HepG2 (cell line): ENCODE data around the gene SYMPK. TPM values are rescaled to one million over a fixed set of nuclear protein-coding genes. Genes with fewer than 3 reads are reported as not detected.

Source experiments
- ARID2 ChIP-seq: sonication (generic); formaldehyde crosslinking; IDR thresholded peaks from 2 replicates; pipeline ENCODE4 v1.8.1; 2022; ENCODE audit warnings: mild to moderate bottlenecking, missing genetic modification reagents, borderline replicate concordance
- EP300 ChIP-seq, 3 experiments: sonication (generic) in 1 of 3; formaldehyde crosslinking in 1 of 3; IDR thresholded peaks; 2 replicates each; pipeline versions ENCODE4 v1.5.1 to v1.6.1; 2011 to 2020; ENCODE audit warnings: low read depth in 2 of 3, low read length in 2 of 3, borderline replicate concordance in 1 of 3, improper control_type of control experiment in 1 of 3, mild to moderate bottlenecking in 1 of 3, missing genetic modification reagents in 1 of 3, moderate library complexity in 1 of 3
- MED1 ChIP-seq: sonication (generic); formaldehyde crosslinking; IDR thresholded peaks from 2 replicates; pipeline ENCODE4 v1.4.0; 2020; ENCODE audit warnings: missing genetic modification reagents
- MXI1 ChIP-seq: IDR thresholded peaks from 3 replicates; pipeline ENCODE4 v1.6.1; 2012; ENCODE audit warnings: low read depth, low read length, inconsistent platforms, borderline replicate concordance
- PLRG1 ChIP-seq: fragments of 450-650 bp; conservative IDR thresholded peaks from 2 replicates; pipeline ENCODE4 v1.6.1; 2016
- SALL1 ChIP-seq: sonication (generic); formaldehyde crosslinking; IDR thresholded peaks from 2 replicates; pipeline ENCODE4 v1.8.0; 2022; ENCODE audit warnings: mild to moderate bottlenecking, missing genetic modification reagents
- TCF7 ChIP-seq: sonication (generic); IDR thresholded peaks from 2 replicates; pipeline ENCODE4 v1.6.1; 2016; ENCODE audit warnings: antibody characterized with exemption, low read depth
- ZNF143 ChIP-seq: sonication (generic); formaldehyde crosslinking; IDR thresholded peaks from 2 replicates; pipeline ENCODE4 v1.4.0; 2020; ENCODE audit warnings: missing genetic modification reagents
- ZNF282 ChIP-seq: fragments of 450-650 bp; IDR thresholded peaks from 2 replicates; pipeline ENCODE4 v1.6.1; 2018; ENCODE audit not compliant: partially characterized antibody
- polyA plus RNA-seq, 8 experiments: library from polyadenylated mRNA; depleted of rRNA in 3 of 8; stranded (reverse) in 7 of 8; unstranded in 1 of 8; fragments of >200 nt; fragmentation: Illumina TruSeq in 4 of 8; extraction: Trizol in 4 of 8; gene quantifications; 2 replicates each; pipeline versions ENCODE4 v1.2.1 to v1.2.3, GENCODE V29; 2011 to 2016; ENCODE audit warnings: low read depth in 4 of 8, missing spikeins in 1 of 8, mixed read lengths in 1 of 8; ENCODE audit not compliant: insufficient read depth in 1 of 8
- total RNA-seq, 5 experiments: library from RNA; depleted of rRNA; stranded (reverse); fragments of >200 nt; fragmentation: Illumina TruSeq; extraction: Trizol; gene quantifications; 2 replicates each; pipeline ENCODE4 v1.2.3, GENCODE V29; 2016; ENCODE audit warnings: low read depth in 1 of 5
- TF ChIP-seq, protein P1 (sequence below): sonication (generic); formaldehyde crosslinking; IDR thresholded peaks from 2 replicates; pipeline ENCODE4 v1.5.1; 2020; ENCODE audit warnings: mild to moderate bottlenecking, missing genetic modification reagents, moderate library complexity
- TF ChIP-seq, protein P2 (sequence below): sonication (generic); formaldehyde crosslinking; IDR thresholded peaks from 2 replicates; pipeline ENCODE4 v1.4.0; 2020; ENCODE audit warnings: mild to moderate bottlenecking, missing genetic modification reagents
- TF ChIP-seq, protein P3 (sequence below): sonication (generic); formaldehyde crosslinking; IDR thresholded peaks from 2 replicates; pipeline ENCODE4 v1.4.0; 2020; ENCODE audit warnings: mild to moderate bottlenecking, low read depth, missing genetic modification reagents
- TF ChIP-seq, protein P4 (sequence below): sonication (generic); formaldehyde crosslinking; IDR thresholded peaks from 2 replicates; pipeline ENCODE4 v1.8.1; 2023; ENCODE audit warnings: mild to moderate bottlenecking, inconsistent platforms, moderate library complexity, missing genetic modification reagents, borderline replicate concordance
- TF ChIP-seq, protein P5 (sequence below): sonication (generic); formaldehyde crosslinking; IDR thresholded peaks from 2 replicates; pipeline ENCODE4 v1.4.0; 2020; ENCODE audit warnings: missing genetic modification reagents, borderline replicate concordance
- TF ChIP-seq, protein P6 (sequence below), 2 experiments: sonication (generic) in 1 of 2; formaldehyde crosslinking in 1 of 2; IDR thresholded peaks; 2 replicates each; pipeline versions ENCODE4 v1.4.0 to v1.6.1; 2018 to 2020; ENCODE audit warnings: missing genetic modification reagents in 2 of 2, borderline replicate concordance in 1 of 2, low read depth in 1 of 2, mild to moderate bottlenecking in 1 of 2, missing biosample characterization in 1 of 2

Gene SYMPK
- total and polyA plus RNA-seq, 2 of the 13 experiments (the other 11 are each of a cell fraction or from before 2014, with no cell fraction given): 21.9 to 55.7 TPM

DNA sequence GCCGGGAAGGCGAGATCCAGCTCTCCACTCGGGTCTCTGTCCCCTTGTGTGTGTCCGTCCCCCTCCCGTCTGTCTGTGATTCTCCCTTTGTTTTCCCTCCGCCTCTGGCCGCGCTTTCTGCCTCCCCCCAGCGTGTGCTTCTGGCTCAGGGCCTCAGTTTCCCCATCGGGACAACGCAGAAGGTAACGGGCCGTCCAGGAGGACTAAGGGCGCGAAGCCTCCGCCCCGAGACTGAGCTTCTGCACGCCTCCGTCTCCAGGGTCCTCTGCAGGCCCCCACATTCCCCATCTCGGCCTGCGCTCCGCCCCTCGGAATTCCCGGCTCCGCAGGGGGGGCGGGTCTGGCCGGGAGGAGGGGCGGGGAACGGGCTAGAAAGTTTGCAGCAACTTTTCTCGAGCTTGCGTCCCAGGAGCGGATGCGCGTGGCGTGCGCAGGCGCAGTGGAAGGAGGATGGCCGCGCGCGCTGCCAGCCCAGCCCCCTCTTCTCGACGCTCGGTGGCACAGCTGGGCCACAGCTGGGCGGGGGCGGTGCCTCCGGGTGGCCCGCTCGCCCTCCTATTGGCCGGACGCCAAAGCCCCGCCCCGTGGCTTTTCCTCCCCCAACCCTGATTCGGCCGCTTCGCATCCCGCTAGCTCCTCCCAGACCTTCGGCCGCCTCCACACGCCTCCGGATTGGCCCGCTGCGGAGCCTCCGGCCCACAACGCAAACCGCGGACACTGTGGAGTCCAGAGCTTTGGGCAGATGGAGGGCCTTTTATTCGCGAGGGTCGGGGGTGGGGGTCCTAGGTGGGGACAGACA is 93.8 kb downstream of the SYMPK start, which contains the start of gene SIX5 (continued):
- TF ChIP-seq, protein P1, sequence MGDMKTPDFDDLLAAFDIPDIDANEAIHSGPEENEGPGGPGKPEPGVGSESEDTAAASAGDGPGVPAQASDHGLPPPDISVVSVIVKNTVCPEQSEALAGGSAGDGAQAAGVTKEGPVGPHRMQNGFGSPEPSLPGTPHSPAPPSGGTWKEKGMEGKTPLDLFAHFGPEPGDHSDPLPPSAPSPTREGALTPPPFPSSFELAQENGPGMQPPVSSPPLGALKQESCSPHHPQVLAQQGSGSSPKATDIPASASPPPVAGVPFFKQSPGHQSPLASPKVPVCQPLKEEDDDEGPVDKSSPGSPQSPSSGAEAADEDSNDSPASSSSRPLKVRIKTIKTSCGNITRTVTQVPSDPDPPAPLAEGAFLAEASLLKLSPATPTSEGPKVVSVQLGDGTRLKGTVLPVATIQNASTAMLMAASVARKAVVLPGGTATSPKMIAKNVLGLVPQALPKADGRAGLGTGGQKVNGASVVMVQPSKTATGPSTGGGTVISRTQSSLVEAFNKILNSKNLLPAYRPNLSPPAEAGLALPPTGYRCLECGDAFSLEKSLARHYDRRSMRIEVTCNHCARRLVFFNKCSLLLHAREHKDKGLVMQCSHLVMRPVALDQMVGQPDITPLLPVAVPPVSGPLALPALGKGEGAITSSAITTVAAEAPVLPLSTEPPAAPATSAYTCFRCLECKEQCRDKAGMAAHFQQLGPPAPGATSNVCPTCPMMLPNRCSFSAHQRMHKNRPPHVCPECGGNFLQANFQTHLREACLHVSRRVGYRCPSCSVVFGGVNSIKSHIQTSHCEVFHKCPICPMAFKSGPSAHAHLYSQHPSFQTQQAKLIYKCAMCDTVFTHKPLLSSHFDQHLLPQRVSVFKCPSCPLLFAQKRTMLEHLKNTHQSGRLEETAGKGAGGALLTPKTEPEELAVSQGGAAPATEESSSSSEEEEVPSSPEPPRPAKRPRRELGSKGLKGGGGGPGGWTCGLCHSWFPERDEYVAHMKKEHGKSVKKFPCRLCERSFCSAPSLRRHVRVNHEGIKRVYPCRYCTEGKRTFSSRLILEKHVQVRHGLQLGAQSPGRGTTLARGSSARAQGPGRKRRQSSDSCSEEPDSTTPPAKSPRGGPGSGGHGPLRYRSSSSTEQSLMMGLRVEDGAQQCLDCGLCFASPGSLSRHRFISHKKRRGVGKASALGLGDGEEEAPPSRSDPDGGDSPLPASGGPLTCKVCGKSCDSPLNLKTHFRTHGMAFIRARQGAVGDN (CRISPR knock-in tag): peak; percentile 89
- TF ChIP-seq, protein P2, sequence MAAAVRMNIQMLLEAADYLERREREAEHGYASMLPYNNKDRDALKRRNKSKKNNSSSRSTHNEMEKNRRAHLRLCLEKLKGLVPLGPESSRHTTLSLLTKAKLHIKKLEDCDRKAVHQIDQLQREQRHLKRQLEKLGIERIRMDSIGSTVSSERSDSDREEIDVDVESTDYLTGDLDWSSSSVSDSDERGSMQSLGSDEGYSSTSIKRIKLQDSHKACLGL (CRISPR knock-in tag): peak; percentile 47; the same call in 1 of the 2 replicates
- TF ChIP-seq, protein P3, sequence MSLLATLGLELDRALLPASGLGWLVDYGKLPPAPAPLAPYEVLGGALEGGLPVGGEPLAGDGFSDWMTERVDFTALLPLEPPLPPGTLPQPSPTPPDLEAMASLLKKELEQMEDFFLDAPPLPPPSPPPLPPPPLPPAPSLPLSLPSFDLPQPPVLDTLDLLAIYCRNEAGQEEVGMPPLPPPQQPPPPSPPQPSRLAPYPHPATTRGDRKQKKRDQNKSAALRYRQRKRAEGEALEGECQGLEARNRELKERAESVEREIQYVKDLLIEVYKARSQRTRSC: no peak
- TF ChIP-seq ARID2: no peak
- TF ChIP-seq, protein P4, sequence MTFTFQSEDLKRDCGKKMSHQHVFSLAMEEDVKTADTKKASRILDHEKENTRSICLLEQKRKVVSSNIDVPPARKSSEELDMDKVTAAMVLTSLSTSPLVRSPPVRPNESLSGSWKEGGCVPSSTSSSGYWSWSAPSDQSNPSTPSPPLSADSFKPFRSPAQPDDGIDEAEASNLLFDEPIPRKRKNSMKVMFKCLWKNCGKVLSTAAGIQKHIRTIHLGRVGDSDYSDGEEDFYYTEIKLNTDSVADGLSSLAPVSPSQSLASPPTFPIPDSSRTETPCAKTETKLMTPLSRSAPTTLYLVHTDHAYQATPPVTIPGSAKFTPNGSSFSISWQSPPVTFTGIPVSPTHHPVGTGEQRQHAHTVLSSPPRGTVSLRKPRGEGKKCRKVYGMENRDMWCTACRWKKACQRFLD (CRISPR knock-in tag): peak; percentile 75; the same call in 1 of the 2 replicates
- 0 out of 4 replicates have a peak, but pooled peaks of 1 of the 2 experiments have one; percentile 5 for TF ChIP-seq EP300 (IDR thresholded peaks at IDR 0.05; ENCODE audit: low read depth in 2 of 2, low read length in 2 of 2)
- TF ChIP-seq EP300 (CRISPR knock-in tag; IDR thresholded peaks at IDR 0.05; ENCODE audit: borderline replicate concordance): peak; percentile 25; the same call in 1 of the 2 replicates
- TF ChIP-seq PLRG1: no peak
- TF ChIP-seq TCF7: no peak
- TF ChIP-seq MXI1: peak; percentile 56; the same call in 1 of the 3 replicates
- peak; percentile 80 for TF ChIP-seq MED1 (CRISPR knock-in tag)
- TF ChIP-seq ZNF282: no peak
- TF ChIP-seq, protein P5, sequence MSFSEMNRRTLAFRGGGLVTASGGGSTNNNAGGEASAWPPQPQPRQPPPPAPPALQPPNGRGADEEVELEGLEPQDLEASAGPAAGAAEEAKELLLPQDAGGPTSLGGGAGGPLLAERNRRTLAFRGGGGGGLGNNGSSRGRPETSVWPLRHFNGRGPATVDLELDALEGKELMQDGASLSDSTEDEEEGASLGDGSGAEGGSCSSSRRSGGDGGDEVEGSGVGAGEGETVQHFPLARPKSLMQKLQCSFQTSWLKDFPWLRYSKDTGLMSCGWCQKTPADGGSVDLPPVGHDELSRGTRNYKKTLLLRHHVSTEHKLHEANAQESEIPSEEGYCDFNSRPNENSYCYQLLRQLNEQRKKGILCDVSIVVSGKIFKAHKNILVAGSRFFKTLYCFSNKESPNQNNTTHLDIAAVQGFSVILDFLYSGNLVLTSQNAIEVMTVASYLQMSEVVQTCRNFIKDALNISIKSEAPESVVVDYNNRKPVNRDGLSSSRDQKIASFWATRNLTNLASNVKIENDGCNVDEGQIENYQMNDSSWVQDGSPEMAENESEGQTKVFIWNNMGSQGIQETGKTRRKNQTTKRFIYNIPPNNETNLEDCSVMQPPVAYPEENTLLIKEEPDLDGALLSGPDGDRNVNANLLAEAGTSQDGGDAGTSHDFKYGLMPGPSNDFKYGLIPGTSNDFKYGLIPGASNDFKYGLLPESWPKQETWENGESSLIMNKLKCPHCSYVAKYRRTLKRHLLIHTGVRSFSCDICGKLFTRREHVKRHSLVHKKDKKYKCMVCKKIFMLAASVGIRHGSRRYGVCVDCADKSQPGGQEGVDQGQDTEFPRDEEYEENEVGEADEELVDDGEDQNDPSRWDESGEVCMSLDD (CRISPR knock-in tag): peak; percentile 88
- TF ChIP-seq, protein P6, sequence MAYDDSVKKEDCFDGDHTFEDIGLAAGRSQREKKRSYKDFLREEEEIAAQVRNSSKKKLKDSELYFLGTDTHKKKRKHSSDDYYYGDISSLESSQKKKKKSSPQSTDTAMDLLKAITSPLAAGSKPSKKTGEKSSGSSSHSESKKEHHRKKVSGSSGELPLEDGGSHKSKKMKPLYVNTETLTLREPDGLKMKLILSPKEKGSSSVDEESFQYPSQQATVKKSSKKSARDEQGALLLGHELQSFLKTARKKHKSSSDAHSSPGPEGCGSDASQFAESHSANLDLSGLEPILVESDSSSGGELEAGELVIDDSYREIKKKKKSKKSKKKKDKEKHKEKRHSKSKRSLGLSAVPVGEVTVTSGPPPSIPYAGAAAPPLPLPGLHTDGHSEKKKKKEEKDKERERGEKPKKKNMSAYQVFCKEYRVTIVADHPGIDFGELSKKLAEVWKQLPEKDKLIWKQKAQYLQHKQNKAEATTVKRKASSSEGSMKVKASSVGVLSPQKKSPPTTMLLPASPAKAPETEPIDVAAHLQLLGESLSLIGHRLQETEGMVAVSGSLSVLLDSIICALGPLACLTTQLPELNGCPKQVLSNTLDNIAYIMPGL (CRISPR knock-in tag; IDR thresholded peaks at IDR 0.05; ENCODE audit: borderline replicate concordance in 1 of 2, low read depth in 1 of 2): peak in 1 of 2 experiments; percentile 79; a peak in 1 of 4 replicates
- TF ChIP-seq ZNF143 (CRISPR knock-in tag): peak; percentile 58
- TF ChIP-seq SALL1 (CRISPR knock-in tag): peak; percentile 75; the same call in 1 of the 2 replicates
